Esophagus squamous epithelium (tissue), 5 donors: ENCODE data around the gene CFAP97D2. TPM values are rescaled to one million over a fixed set of nuclear protein-coding genes. Genes with fewer than 3 reads are reported as not detected.

Experiments
- DNase-seq: peaks from one replicate; lab custom pipeline; 2025; lab: John Stamatoyannopoulos, UW
- H3K27ac ChIP-seq, 4 donors: fragments of 200-600 bp; sonication (generic); one replicate each; pipeline ENCODE4 v1.5.1; 2016 to 2019; ENCODE audit warnings: mild to moderate bottlenecking in 1 of 4
- H3K27me3 ChIP-seq, 4 donors: fragments of 200-600 bp; sonication (generic); 1 replicate in 3 of 4; 2 replicates in 1 of 4; pipeline versions ENCODE4 v1.5.1 to v1.6.0; 2017 to 2021; ENCODE audit warnings: antibody characterized with exemption in 1 of 4
- H3K36me3 ChIP-seq, 3 donors: fragments of 200-600 bp; sonication (generic); one replicate each; pipeline ENCODE4 v1.5.1; 2016 to 2019
- H3K4me1 ChIP-seq, 3 donors: fragments of 200-600 bp; sonication (generic); one replicate each; pipeline ENCODE4 v1.5.1; 2017 to 2019
- H3K4me3 ChIP-seq, 4 donors: fragments of 200-600 bp; sonication (generic); 1 replicate in 3 of 4; 2 replicates in 1 of 4; pipeline ENCODE4 v1.5.1; 2016 to 2019; ENCODE audit warnings: mild to moderate bottlenecking in 2 of 4, moderate library complexity in 1 of 4
- H3K9me3 ChIP-seq, 3 donors: fragments of 200-600 bp; sonication (generic); one replicate each; pipeline ENCODE4 v1.5.1; 2016 to 2019
- POLR2A ChIP-seq, 4 donors: fragments of 450-650 bp; IDR thresholded peaks; one replicate each; pipeline ENCODE4 v1.6.1; 2017; ENCODE audit warnings: antibody characterized with exemption in 4 of 4, mild to moderate bottlenecking in 4 of 4, moderate library complexity in 3 of 4
- WGBS, 2 donors: methylation state at CpG; one replicate each; pipeline ENCODE4 v1.1.5; 2018; 5-methylcytosine and 5-hydroxymethylcytosine counted together
- intact Hi-C: fragments of 100-400 bp; cut with DNase I; formaldehyde crosslinking; loops from one replicate; pipeline ENCODE4 v1.15.0; 2022
- total RNA-seq, 4 donors: library from RNA; depleted of rRNA; stranded (reverse); fragments of >200 nt; gene quantifications; one replicate each; pipeline ENCODE4 v1.1.0, GENCODE V29; 2016
- TF ChIP-seq, protein P1 (sequence below), 6 experiments: fragments of 450-650 bp in 4 of 6; fragments of 200-600 bp in 2 of 6; sonication (generic) in 2 of 6; IDR thresholded peaks; one replicate each; pipeline ENCODE4 v1.5.1; 2016 to 2019; ENCODE audit warnings: antibody characterized with exemption in 6 of 6, mild to moderate bottlenecking in 4 of 6, moderate library complexity in 4 of 6
- donor health status: DM: yes; HTN: yes; CAD: no.

CFAP97D2 gene
- total RNA-seq, 4 donors from 2014 or later = not detected

- Histone ChIP-seq H3K27ac (peak overlapping the region in 1 of 4 donors; percentile 34), H3K4me1 (peaks cover 11 to 31% (median 17%) of the 10 kb centered on the region in 3 donors), H3K4me3 (no peak overlapping the region), H3K27me3 (peaks cover 0 to 22% (median 0%) of the 10 kb centered on the region in 4 donors), H3K9me3 (no peaks in the 10 kb centered on the region), H3K36me3 (no peaks in the 10 kb centered on the region)
- no peak for DNase-seq
- WGBS, 2 donors = 47 to 56% methylated on average over 10 to 12 of the region's 12 CpGs
- intact Hi-C loops = no loop called here
- TF ChIP-seq POLR2A (IDR thresholded peaks at IDR 0.05) = no peak
- TF ChIP-seq, protein P1, sequence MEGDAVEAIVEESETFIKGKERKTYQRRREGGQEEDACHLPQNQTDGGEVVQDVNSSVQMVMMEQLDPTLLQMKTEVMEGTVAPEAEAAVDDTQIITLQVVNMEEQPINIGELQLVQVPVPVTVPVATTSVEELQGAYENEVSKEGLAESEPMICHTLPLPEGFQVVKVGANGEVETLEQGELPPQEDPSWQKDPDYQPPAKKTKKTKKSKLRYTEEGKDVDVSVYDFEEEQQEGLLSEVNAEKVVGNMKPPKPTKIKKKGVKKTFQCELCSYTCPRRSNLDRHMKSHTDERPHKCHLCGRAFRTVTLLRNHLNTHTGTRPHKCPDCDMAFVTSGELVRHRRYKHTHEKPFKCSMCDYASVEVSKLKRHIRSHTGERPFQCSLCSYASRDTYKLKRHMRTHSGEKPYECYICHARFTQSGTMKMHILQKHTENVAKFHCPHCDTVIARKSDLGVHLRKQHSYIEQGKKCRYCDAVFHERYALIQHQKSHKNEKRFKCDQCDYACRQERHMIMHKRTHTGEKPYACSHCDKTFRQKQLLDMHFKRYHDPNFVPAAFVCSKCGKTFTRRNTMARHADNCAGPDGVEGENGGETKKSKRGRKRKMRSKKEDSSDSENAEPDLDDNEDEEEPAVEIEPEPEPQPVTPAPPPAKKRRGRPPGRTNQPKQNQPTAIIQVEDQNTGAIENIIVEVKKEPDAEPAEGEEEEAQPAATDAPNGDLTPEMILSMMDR (IDR thresholded peaks at IDR 0.05) = no peak
These were observed 44.0 kb upstream of the CFAP97D2 start for GRCh38 chr13:114134944-114135610.

DNA sequence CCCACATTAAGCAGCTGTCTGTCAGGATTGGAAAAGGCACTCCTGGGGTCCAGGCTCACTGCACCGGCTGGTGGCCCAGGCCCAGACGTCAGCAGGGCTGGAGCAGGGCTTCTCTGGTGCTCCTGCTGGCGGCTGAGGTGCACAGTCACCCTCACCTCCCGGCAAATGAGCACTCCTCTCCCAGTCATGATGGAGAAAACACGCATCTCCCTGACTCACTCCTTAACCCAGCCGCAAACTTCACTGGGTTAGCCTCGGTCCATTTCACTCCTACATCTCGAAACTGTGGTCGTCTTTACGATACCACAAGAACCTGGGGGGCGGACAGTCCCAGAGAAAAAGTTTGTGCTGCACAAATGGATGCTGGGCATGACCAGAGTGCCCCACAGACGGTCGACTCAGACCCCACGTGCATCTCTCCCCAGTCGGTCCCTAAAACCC lies 43.3 kb upstream of the CFAP97D2 start:
- WGBS, 2 donors = 92 to 94% methylated on average over 7 to 14 of the region's 15 CpGs
- no peak for DNase-seq

GRCh38 chr13:114136576-114136975 lies 42.5 kb upstream of the CFAP97D2 start:
- H3K27me3 ChIP-seq = peaks cover 0 to 14% (median 0%) of the 10 kb centered on the region in 4 donors
- peaks cover 9 to 30% (median 16%) of the 10 kb centered on the region in 3 donors for H3K4me1 ChIP-seq
- no peak for TF ChIP-seq POLR2A (IDR thresholded peaks at IDR 0.05)
- TF ChIP-seq, protein P1 (IDR thresholded peaks at IDR 0.05) = no peak
- no peaks in the 10 kb centered on the region for H3K36me3 ChIP-seq
- WGBS, 2 donors = 88 to 90% methylated on average over 7 of the region's 7 CpGs
- H3K27ac ChIP-seq = no peak overlapping the region
- no peaks in the 10 kb centered on the region for H3K9me3 ChIP-seq
- intact Hi-C loops = no loop called here
- no peak overlapping the region for H3K4me3 ChIP-seq
- no peak for DNase-seq

More for the DNA sequence above, 43.3 kb upstream of the CFAP97D2 start:
- Histone ChIP-seq H3K9me3 (no peaks in the 10 kb centered on the region), H3K36me3 (no peaks in the 10 kb centered on the region), H3K27me3 (peaks cover 0 to 20% (median 0%) of the 10 kb centered on the region in 4 donors), H3K27ac (no peak overlapping the region), H3K4me3 (no peak overlapping the region), H3K4me1 (peaks cover 11 to 31% (median 18%) of the 10 kb centered on the region in 3 donors)
- no peak for TF ChIP-seq POLR2A (IDR thresholded peaks at IDR 0.05)
- TF ChIP-seq, protein P1 (IDR thresholded peaks at IDR 0.05) = no peak
- intact Hi-C loops = no loop called here

GRCh38 chr13:114140131-114140905 lies 38.7 kb upstream of the CFAP97D2 start:
- Histone ChIP-seq H3K27me3 (peaks cover 0 to 7% (median 0%) of the 10 kb centered on the region in 4 donors), H3K4me3 (peak overlapping the region in 2 of 4 donors; percentile 4 to 43), H3K9me3 (no peaks in the 10 kb centered on the region), H3K36me3 (no peaks in the 10 kb centered on the region), H3K27ac (no peak overlapping the region), H3K4me1 (peaks cover 17 to 36% (median 19%) of the 10 kb centered on the region in 3 donors)
- 12 to 25% methylated on average over 13 to 15 of the region's 25 CpGs for WGBS, 2 donors
- intact Hi-C loops = no loop called here
- no peak for TF ChIP-seq POLR2A (IDR thresholded peaks at IDR 0.05)
- TF ChIP-seq, protein P1 (IDR thresholded peaks at IDR 0.05) = no peak
- no peak for DNase-seq

DNA sequence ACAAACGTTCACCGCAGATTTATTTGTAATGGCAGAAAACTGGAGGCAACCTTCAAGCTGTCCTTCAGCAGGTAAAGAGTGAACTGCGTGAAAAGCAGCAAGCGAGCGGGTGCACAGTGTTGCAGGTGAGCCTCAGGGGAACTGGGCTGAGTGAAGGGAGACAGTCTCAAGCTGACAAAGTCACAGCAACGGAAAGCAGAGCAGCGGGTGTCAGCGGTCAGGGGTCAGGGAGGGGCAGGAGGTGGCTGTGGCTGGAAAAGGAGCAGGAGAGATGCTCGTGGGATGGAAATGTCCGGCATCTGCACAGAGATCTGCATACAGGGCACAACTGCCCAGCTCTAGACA lies 38.2 kb upstream of the CFAP97D2 start:
- H3K9me3 ChIP-seq = no peaks in the 10 kb centered on the region
- no peak overlapping the region for H3K27ac ChIP-seq
- H3K36me3 ChIP-seq = no peaks in the 10 kb centered on the region
- H3K4me1 ChIP-seq = peaks cover 17 to 36% (median 19%) of the 10 kb centered on the region in 3 donors
- 39 to 44% methylated on average over 10 of the region's 10 CpGs for WGBS, 2 donors
- H3K4me3 ChIP-seq = no peak overlapping the region
- TF ChIP-seq, protein P1 (IDR thresholded peaks at IDR 0.05) = no peak
- no peak for TF ChIP-seq POLR2A (IDR thresholded peaks at IDR 0.05)
- peaks cover 0 to 7% (median 0%) of the 10 kb centered on the region in 4 donors for H3K27me3 ChIP-seq
- no peak for DNase-seq
- intact Hi-C loops = no loop called here
